Measurements from ENCODE around the gene GJB2.
A peak's percentile ranks its signal among the peaks of the same experiment; 100 is the strongest.
"Not testable (repeated sequence)": the region's sequence is repeated elsewhere in the genome, so short reads cannot be mapped to it uniquely, and the experiment has no call there.

The GJB2 gene

DNA sequence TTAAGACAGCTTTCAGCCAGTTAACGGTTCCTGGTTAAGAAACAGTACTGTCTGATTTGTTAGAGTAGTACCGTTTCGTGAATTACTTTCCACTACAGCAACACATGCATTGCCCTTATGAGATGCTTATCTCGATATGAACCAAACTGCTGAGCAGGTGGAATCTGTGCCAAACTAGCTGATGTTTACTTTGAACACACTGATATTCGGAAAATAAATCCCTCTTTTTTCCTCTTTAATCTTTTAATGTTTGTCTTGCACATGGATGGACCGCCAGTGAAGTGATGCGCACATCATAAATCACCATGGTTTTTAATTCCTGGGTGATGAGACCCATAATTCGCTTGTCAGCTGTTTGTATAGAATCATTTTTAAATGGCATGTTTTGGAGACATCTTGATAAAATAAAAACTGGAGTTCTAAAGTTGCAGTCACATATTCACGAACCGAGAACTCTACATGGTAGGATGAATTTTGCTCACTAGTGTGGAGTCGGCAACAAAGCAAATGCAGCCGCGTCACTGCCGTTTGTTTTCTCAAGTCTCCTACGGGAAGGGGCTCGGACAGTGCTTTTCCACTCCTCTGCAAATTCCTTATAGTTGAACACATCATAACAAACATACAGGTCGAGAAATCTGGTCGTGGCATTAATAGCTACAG lies 33.0 kb downstream of the GJB2 start:
- in situ Hi-C loops (cut with HindIII; ENCODE audit: low sequenced_read_pairs): no loop called here
- H3K4me3 ChIP-seq (ENCODE audit: low read depth, low read length): peak overlapping the region; percentile 39
- TF ChIP-seq, protein P1, sequence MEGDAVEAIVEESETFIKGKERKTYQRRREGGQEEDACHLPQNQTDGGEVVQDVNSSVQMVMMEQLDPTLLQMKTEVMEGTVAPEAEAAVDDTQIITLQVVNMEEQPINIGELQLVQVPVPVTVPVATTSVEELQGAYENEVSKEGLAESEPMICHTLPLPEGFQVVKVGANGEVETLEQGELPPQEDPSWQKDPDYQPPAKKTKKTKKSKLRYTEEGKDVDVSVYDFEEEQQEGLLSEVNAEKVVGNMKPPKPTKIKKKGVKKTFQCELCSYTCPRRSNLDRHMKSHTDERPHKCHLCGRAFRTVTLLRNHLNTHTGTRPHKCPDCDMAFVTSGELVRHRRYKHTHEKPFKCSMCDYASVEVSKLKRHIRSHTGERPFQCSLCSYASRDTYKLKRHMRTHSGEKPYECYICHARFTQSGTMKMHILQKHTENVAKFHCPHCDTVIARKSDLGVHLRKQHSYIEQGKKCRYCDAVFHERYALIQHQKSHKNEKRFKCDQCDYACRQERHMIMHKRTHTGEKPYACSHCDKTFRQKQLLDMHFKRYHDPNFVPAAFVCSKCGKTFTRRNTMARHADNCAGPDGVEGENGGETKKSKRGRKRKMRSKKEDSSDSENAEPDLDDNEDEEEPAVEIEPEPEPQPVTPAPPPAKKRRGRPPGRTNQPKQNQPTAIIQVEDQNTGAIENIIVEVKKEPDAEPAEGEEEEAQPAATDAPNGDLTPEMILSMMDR (IDR thresholded peaks at IDR 0.05; ENCODE audit: low read depth, low read length, missing control alignments): no peak
- DNase-seq (ENCODE audit: low read depth): no peak

DNA sequence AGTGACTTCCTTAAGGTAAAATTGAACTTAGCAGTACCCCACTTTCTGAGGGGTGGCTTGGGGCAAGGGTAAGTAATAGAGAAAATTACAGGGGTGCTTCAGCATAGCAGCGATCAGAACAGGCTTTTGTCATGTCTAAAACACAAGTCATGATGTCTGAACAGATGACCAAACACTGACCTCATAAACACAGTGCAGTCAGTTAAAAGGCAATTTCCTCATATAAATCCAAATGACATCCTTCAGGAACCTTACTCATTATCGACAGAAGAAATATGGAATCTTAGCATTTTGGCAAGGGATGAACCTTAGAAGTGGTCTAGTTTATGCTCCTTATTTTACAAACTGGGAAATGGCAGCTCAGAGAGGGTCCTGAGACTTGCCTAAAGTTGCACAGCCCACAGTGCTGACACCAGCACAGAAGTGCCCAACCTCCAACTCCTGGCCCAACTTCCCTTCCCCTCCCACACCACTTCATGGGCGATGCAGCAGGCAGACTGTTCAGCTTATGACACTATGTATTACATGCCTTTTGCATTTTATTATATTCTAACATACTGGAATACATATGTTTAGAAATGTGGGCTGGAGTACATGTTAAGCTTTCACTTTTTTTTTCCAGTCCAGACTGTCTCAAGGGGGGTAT lies 35.5 kb downstream of the GJB2 start:
- TF ChIP-seq, protein P1 (IDR thresholded peaks at IDR 0.05; ENCODE audit: low read depth, low read length, missing control alignments): no peak
- DNase-seq (ENCODE audit: low read depth): no peak
- in situ Hi-C loops (cut with HindIII; ENCODE audit: low sequenced_read_pairs): no loop called here
- H3K4me3 ChIP-seq (ENCODE audit: low read depth, low read length): no peak overlapping the region

DNA sequence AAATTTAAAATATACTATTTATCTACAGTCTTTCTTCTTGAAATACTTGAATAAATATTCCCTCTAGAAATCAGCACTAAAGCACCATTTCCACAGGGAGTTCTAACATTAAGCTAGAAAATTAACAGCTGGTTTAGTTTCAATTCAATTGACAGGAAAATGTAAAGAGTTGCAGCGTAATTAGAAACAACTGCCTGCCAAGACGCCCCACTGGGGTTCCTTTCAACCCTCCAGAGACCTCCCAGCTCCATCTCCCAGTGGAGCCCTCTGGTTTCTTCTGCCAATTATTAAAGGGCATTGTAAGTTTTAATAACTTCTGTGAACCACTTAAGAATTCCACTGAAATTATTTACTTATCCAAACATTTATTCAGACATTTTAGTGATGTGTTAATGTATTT lies 36.0 kb downstream of the GJB2 start:
- TF ChIP-seq, protein P1 (IDR thresholded peaks at IDR 0.05; ENCODE audit: low read depth, low read length, missing control alignments): no peak
- DNase-seq (ENCODE audit: low read depth): no peak
- in situ Hi-C loops (cut with HindIII; ENCODE audit: low sequenced_read_pairs): no loop called here
- no peak overlapping the region for H3K4me3 ChIP-seq (ENCODE audit: low read depth, low read length)

DNA sequence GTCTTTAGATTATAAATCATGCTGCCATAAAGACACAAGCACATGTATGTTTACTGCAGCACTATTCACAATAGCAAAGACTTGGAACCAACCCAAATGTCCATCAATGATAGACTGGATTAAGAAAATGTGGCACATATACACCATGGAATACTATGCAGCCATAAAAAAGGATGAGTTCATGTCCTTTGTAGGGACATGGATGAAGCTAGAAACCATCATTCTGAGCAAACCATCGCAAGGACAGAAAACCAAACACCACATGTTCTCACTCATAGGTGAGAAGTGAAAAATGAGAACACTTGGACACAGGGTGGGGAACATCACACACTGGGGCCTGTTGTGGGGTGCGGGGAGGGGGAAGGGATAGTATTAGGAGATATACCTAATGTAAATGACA lies 39.4 kb downstream of the GJB2 start:
- H3K4me3 ChIP-seq (ENCODE audit: low read depth, low read length); in situ Hi-C loops (cut with HindIII; ENCODE audit: low sequenced_read_pairs); DNase-seq (ENCODE audit: low read depth): not testable (repeated sequence)

DNA sequence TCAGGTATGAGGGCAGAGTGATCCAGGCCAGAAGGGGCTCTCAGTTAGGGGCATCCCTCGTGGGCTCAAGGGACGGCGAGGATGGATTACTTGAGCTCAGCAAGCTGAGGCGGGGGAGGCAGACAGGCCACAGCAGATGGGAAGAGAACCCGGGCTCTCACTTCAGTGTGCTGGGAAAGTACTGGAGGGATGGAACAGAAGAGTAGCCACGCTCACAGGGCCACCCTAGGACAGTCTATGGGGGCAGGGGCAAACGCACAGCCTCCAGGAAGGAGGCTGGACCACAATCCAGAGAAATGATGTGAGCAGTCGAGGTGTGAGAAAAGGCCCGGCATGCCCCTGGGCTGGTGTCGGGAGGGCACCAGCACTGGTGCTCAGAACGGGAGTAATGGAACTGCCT lies 41.1 kb downstream of the GJB2 start:
- in situ Hi-C loops (cut with HindIII; ENCODE audit: low sequenced_read_pairs): no loop called here
- no peak for DNase-seq (ENCODE audit: low read depth)
- TF ChIP-seq, protein P1 (IDR thresholded peaks at IDR 0.05; ENCODE audit: low read depth, low read length, missing control alignments): no peak
- H3K4me3 ChIP-seq (ENCODE audit: low read depth, low read length): no peak overlapping the region

DNA sequence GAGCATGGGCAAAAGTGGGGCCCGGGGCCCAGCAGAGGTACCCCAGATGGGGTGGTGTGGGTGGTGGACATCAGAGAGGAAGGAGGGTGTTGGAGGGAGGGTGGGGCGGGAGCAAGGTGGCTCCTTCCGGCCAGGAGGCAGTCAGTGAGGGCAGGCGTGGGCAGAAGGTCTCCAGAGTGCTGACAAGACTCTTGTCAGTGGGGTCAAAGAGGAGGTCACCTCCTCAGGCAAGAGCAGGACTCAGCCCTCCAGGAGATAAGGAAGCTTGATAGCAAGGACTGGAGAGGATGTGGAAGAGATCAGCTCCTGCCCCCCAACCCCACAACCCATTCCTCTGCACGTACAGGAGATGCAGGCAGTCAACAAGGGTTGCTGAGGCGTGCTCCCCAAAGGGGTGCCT lies 41.7 kb downstream of the GJB2 start:
- TF ChIP-seq, protein P1 (IDR thresholded peaks at IDR 0.05; ENCODE audit: low read depth, low read length, missing control alignments): no peak

DNA sequence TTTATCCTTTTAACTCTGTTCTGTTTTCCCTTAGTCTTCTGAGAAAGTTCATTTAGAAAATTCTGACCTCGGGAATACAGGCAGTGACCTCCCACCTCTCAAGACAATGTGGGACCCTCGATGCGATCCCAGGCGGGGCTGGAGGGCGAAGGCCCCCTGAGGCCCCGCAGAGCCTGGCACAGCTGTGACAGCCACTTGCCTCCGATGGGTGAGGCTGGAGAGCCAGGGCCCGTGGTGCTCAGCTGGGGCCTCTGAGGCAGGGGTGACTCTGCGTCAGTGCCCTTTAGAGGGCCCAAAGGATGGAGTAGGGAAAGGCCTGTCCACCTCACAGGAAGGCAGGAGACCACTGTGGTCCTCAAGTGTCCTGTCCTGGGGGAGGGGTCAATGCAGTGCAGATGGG lies 42.2 kb downstream of the GJB2 start:
- TF ChIP-seq, protein P1 (IDR thresholded peaks at IDR 0.05; ENCODE audit: low read depth, low read length, missing control alignments): no peak
- no peak overlapping the region for H3K4me3 ChIP-seq (ENCODE audit: low read depth, low read length)
- DNase-seq (ENCODE audit: low read depth): no peak
- in situ Hi-C loops (cut with HindIII; ENCODE audit: low sequenced_read_pairs): no loop called here

More for the DNA sequence above, 41.7 kb downstream of the GJB2 start:
- no peak for DNase-seq (ENCODE audit: low read depth)
- no peak overlapping the region for H3K4me3 ChIP-seq (ENCODE audit: low read depth, low read length)
- in situ Hi-C loops (cut with HindIII; ENCODE audit: low sequenced_read_pairs): no loop called here
